ENCODE results near the gene HMCN1.

Gene HMCN1

DNA sequence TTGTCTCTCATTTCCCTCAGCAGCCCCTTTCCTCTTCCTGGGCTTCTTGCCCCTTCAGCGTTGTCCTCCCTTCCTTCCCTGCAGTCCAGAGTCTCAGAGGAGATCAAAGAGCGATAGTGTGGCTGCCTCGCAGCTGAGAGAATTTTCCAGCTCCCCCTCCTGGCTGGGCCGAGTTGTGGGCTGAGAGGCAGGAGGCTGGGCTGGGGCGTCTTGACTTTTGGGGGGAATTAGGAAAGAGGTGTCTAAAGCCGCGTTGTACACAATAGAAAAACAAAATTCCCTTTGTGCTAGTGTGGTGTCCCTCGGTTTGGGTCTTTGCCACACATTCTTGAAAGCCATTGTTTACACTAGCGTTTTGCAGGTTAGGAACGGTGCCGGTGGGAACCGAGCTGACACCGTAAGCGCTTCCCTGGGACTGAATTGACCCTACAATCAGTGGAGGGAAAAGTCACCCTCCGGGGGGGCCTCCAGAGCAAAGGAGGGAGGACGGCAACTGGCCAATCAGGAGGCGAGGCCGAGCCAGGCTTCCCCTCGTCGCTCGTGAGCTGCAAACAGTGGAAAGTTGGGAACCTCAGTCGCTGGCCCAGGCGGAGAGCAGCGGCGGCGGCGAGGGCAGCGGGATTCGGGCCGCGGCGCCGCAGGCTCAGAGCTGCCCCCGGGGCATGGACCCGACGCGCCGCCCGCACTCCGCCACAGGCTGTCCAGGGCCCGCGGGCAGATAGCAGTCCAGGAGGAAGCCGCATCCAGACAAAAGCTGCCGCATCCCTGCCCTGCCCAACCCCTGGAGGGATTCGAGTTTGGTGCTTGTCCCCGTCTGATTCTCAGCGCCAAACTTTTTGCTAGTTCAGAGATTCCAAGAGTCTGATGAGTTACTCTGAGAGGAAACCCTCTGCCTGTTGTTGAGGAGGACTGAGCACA, at the start of gene HMCN1:
Gene HMCN1 (plus strand): TSS at position 574 of the 918 bp plus-strand sequence. CDS start 389 bp downstream, outside the sequence.
- peak in 1 of 2 donors; percentile 8 for DNase-seq

DNA sequence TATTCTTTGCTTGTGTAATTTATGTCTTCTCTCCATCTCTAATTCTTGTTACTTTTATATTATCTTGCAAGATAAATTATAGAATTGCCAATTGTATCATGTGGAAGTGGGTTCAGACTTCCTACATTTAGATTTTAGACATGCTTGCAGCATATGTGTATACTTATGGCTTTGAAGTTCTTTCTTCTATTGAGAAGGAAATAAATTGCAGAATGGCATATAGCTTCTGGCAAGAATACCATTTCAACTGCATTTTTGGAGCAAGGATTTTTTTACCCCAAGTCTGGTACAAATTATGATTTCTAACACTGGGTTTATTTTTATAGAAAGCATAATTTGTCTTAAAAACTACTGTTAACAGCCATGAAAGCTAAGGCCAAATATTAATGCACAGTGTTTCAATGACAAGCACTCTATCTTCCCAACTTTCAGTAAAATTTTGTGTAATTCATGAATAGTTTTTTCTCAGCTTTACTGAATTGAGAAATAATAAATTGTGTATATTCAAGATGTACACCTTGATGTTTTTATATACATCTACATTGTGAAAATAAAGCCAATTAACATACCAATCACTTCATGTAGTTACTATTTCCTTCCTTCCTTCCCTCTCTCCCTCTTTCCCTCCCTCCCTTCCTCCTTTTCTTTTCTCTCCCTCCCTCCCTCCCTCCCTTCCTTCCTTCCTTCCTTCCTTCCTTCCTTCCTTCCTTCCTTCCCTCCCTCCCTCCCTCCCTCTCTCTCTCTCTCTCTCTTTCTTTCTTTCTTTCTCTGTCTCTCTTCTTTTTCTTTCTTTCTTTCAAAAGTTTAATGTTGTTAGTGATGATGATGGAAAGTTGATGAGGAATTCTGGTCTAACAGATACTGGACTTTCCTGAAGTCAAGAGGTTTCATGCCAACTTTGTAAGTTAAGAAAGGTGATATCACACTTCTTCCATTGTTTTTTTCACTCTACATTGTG, 47.1 kb upstream of the HMCN1 start:
- DNase-seq, result no peak

DNA sequence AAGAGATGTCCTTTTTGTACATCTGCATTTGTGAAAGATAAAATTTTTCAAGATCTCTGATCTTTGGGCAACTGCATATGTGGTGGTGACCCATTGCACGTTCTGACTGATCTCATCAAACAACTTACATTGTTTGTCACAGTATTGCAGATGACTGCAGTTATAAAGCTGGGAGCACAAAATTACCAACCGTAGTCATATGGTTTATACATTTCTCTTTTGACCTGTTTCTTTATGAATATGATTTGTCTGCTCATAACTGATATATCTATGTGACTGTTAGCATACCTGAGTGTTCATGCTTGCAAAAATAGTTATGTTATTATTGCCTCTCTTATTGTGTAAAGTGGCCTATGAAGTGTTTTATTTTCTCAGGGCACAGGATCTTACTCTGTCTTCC, 43.7 kb upstream of the HMCN1 start:
- no peak for DNase-seq

DNA sequence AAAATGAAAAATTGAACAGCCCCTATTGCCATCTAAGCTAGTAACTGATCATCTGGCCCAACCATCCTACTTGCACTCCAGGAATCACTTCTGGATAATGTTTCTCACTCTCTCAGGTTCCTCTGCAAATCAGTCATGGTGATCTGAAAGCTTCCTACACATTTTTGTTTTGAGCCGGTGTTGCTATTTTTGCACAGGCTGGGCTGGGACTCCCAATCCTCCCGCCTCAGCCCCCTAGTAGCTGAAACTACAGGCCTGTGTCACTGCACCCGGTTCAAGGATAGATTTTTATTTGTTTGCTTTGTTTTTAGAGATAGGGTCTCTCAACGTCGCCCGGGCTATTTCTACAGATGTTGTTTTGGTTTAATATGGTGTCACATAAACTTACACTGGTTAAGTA, 40.5 kb upstream of the HMCN1 start:
- DNase-seq, result no peak

DNA sequence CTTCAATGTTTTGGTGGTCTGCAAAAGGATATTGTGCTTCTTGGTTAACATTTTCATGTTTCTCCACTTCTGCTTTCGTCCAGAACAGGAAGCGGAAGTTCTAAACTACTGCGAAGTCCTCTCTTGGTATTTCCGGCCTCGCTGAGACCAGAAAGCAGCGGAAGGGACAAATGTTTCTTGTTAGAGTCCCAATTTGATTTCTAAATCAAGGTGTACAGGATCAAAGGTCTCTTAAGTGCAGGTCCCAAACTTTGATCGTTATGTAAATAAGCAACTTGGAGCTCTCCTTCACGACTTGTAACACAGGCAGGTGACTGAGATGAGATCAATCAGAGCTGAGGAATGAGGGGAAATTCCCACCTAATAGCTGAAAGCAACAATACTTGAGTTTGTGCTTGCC, 40.1 kb upstream of the HMCN1 start:
- peak; percentile 4 to 10 for DNase-seq

DNA sequence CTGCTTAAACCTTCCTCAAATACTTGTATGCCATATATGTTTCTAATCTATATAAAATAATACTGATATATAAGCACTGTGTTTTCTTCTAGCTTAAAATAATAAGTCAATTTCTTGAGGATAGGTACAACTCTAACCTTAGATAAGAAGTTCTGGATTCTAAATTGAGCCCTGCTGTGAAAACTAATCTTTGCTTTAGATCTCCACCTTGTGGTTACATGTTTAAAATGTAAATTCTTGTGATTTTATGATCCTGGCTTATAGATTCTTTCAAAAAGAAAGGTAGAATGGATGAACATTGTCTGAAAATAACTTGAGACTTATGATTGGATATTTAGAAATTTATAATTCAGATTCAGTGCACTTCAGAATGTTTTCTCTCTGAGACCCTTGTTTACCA, 38.9 kb upstream of the HMCN1 start:
- DNase-seq, result no peak

DNA sequence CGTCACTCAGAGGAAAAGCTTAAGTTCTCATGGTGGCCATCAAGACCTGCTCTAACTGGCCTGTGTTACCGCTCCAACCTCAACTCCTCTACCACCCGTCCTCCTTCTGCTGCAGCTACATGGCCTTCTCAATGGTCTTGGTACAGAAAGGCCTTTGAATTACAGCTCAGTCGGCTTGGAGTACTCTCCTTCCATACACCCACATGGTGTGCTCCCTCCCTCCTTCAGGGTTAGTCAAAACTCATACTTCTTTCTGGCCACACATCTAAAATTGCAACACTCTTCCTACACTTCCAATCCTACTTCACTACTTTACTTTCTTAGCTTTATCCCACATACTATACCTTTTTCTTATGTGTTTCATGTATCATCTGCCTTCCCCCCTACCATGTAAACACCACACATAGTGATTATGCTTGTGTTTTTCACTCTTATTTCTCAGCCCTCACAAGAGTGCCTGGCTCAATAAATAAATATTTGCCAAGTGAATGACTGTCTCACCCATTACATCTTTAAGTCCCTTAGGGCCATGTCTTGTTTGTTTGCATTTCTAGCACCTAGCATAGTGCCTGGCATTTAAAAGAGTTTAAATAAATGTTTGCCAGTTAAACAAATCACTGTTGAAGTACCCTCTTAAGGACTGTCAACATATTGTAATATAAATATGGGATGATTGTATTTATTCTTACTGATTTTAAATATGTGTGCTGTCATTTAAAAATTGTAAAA, 37.6 kb upstream of the HMCN1 start:
- no peak for DNase-seq

DNA sequence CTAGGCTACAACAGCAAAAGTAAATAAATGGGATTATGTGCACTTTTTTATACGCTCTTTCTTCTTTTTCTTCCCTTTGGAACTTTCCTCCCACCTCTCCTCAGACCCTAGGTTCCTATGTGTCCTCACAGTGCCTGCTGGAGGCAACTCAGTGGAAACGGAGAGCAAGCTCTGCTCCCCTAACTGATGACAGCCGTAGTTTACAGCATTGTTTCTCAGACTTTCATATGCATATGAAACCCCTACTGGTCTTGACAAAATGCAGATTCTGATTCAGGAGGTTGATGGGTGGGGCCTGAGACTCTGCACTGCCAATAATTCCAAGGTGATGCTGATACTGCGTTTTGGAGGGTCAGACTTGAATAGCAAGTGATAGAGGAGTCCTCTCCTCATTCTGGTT, 34.3 kb upstream of the HMCN1 start:
- DNase-seq, result no peak

DNA sequence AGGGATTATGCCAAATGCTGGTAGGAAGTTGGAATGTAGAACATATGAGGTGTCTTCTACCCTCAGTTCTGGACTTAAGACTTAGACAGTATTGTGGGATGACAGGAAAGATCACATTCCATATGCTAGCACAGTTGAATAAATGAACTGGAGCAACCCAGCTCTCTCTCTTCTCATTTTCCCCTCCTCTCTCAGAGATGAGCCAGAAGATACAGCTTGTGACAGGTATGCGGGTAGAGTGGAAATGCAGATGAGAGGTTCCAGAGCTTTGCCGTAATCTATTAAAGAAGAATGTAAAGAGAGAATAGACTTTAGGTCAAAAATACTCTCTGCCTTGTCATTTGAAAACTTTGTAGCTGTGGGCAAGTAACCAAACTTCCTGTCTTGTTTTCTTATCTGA, 32.5 kb upstream of the HMCN1 start:
- no peak for DNase-seq

DNA sequence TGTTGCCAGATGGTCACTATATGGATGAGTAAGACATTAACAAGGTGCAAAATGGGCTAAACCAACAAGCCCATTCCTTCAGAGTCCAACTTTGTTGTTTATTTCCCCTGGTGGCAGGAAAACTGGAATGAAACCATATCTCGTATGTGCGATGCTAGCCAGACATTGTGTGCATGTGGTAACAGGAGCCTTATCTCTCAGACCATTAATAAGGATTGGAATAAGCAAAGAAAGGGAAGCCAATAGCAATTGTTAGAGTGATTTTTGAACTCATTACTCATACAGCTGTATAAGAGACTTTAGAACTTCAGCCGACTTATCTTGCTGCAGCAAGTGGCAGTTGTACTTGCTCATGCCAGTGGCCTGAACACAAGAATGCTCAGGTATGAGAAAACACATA, 30.0 kb upstream of the HMCN1 start:
- DNase-seq, result no peak

DNA sequence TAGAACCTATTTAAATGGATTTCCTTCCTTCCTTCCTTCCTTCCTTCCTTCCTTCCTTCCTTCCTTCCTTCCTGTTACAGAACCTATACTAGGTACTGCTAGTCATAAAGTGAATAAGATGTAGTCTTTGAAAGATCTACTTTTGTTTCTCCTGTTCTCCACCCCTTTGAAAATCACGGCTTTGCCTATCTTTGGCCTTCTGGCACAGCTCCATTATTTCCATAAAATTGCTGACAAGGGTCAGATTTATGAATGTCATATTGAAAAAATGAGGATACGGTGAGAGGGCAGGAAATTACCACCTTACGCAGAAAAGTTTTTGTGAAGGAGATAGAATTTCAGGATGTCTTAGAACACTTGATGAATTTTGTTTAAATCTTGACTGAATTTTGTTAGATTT, 18.1 kb upstream of the HMCN1 start:
- DNase-seq, result no peak

DNA sequence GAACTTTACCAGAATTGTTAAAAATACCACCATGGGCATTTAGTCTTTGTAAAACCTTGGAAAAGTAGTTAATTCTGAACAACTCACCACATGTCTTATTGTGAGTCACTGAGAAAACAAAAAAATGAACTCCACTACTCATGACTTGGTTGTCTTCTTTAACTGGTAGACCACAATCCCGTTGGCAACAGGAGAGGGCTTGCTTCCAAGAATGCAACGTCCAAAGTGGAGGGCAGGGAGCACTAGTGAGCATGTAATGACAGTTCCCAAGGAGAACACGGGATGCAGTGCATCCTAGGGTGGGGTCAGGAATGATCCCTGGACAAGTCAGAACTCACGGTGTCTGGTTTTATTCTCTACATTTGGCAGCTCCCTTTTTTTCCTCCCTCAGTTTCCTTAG, 15.2 kb upstream of the HMCN1 start:
- DNase-seq, result no peak

DNA sequence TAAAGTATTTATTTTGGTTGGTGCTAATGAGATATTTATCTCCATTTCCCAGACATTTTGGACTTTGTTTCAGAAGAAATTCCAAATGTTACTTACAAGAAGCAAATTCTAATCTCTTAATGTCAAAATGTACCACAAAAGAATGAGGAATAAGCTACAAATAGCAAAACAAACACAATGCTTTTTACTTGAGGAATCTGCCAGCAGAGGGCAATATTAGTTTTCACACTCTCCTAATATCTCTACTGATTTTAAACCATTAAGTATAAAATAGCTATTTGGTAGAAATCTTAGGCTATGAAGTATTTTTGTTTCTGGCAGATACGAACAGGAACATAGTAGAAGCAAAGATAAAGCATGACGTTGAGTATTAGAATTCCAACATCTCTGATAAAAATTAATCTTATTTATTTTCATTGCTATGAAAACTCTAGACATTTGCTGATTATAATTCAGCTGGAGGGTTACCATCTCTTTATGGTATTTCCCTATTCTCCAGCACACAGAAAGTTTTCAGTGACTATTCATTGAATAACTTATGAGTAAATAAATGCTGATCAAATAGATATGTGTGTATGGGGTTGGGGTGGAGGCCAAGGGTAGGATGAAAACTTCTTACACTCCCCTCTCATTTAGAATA, 13.4 kb upstream of the HMCN1 start:
- DNase-seq, result no peak

DNA sequence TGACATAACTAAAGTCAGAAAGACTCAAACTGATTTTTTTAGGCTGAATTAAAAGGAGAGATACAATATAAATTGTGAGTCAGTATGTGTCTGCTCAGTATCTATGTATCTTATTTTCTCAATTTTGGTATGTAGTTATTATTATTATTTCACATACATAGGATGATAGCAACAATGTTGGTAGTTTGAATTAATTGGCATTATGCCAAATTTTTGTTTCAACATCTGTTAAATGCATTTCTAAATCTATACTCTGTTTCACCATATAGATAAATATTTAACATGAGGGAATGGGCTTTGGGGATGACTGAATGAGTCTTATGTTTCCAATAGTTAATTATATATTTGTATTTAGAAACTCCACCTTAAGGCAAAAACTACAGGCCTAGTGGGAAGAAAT, 12.6 kb upstream of the HMCN1 start:
- DNase-seq, result no peak

DNA sequence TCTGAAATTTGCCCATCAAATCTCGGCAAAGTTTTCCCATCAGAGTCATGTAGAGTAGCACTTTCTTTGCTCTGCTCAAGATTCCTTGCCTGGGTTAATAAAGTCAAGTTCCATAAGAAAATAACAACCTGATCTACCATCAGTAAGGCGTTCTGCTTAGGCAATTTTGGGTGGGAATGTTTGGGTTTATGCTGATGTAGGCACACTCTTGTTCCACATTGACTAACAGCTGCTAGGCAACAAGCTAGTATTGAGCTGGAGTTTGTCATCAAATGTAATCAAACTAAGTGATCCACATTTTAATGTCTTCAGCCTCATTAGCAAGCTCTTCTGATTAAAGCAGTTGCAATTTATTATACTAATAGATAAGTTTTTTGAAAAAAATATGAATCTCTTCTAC, 12.1 kb upstream of the HMCN1 start:
- no peak for DNase-seq

DNA sequence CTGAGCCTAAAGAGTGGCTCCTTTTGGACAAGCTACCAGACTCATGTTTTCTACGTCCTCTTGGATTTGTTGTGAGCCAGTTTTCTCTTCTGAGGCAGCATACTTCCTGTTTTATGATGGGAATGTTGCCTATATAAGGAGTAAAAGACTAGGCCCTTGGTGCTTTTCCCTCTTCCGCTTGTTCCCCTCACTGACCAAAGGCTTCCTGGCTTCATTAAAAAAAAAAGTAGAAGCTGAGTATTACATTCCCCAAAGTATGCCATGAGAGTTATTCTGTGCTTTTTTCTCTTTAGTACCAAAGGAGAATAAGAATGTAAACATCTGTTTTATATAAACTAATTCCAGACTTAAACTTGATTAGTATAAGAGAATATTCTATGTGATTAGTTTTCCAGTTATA, 6.5 kb upstream of the HMCN1 start:
- no peak for DNase-seq

DNA sequence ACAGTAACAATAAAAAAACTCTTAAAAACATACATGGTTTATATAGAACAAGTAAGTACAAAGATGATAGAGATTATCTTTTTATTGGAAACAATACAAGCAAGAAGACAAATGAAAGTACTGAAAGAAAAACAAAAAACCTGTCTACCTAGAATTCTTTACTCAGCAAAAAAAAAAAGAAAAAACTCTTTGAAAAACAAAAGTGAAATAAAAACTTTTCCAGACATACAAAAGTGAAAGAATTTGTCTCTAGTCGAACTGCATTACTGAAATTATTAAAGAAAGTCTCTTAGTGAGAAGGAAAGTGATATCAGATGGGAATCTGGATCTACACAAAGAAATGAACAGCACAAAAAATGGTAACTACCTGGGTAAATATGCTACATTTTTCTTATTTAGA, 2.7 kb upstream of the HMCN1 start:
- DNase-seq, result no peak

DNA sequence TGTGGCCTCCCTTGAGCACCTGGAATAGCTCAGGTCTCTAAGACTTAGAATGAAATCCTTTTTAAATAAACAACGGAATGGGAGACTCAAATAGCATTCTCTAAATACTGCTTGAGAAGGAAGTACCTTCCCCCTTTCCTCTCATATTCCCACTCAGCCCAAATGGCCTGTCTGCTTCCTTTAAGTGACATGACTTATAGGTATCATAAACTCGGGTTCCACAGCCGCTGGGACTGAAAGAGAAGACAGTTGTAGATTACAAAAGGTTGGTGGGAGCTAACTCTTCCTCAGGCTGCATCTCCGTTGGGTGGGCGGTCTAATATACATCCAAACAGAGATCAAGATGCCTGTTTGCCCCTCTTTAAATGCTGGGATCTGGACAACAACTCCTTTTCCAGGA, 1.2 kb upstream of the HMCN1 start:
- DNase-seq, result no peak

DNA sequence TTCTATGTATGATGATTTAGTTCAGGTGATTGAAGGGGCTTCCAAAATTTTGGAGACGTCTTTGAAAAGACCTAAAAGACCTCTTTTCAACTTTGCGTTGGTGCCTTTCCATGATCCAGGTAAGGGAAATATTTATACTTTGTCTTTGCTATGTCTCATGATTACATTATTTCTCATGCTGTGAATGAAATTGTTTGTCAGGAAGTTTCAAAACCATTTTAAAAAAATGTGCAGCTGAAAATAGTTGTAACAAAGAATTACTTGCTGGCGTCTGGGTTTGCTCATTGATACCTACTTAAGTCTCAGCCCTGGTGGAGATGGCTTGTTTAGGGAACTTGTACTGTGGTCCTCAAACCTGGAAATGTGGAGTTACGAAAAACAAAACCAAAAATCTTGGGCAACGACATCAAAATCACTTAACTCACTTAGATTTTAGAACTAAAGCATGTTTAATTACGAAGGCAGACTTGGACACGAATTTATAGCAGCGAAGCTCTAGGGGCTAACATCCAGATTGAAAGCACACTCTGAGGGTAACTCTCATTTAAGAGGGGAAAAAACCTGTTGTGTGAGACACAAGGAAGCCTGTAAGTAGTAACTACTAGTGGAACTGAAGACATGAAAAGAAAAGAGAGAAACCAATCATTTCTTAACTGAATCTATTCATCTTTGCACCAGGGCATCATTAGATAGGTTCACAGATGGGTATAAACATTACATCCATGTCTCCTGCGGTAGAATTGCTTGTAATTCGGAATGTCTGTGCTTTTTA, 924 bp downstream of the HMCN1 start:
- no peak for DNase-seq

DNA sequence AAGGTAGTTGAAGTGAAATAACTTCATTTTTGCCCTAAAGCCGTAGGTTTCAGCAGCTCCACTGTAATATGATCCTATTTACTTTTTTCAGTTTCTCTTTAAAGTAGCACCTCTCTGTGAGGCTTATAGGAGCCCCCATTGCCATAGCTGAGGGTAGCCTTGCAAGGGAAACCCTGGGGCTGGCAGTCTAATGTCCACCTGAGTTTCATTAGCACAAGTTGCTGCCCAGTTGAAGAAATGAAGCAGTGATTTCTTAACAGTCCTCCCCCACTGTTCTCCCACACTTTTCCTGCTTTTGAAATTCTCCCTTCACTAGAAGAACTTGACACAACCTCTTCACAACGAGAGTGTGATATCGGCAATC, 1.5 kb downstream of the HMCN1 start:
- no peak for DNase-seq

DNA sequence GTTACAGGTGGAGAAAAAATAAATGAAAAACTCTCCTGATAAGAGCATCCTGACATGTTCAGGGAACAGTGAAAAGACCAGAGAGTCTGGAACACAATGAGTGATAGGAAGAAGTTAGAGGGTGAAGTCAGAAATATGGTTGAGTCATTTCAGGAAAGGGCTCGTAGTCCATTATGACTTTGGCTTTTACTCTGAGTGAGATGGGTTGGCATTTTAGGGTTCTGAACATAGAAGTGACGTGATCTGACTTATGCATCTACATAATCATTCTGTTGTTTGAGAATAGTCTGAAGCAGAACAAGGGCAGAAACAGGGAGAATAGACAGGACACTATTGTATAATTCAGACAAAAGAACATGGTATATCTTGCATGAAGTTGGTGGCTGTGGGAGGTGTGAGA, 5.8 kb downstream of the HMCN1 start:
- no peak for DNase-seq

DNA sequence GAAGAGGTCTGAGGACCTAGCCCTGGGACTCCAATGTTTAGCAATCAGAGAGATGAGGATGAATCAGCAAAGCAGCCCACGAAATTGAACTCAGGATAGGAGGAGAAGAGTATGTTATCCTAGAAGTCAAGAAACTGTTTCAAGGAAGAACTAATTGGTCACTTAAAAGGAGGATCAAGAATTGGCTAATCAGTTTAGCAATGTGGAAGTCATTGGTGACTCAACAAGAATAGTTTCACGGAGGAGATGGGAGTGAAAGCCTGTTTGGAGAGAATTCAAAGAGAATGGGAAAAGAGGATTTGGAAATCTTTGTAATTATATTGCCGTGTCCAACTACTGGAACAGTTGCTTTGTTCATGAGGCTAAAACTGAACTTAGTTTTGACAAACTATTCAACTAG, 7.4 kb downstream of the HMCN1 start:
- DNase-seq, result no peak

Measured in activated CD4-positive, alpha-beta T cell treated with anti-CD3 and anti-CD28 coated beads for 4 hours (primary cell).